Calu3 (cell line): ENCODE results near the gene FAXDC2. TPM values are rescaled to one million over a fixed set of nuclear protein-coding genes. Genes with fewer than 3 reads are reported as not detected.

ENCODE experiments used
- BruUV-seq: library from RNA; stranded (reverse); fragments of 400-500 nt; replicated peaks from 2 replicates; lab custom pipeline; 2021; lab: Mats Ljungman, UMichigan
- CTCF ChIA-PET: fragments of 300-600 bp; sonication (Branson Sonifier 250); formaldehyde crosslinking; loops from one replicate; lab custom pipeline; 2022; ENCODE audit warnings: antibody characterized with exemption; lab: Charles Lee
- DNase-seq: peaks from one replicate; pipeline ENCODE4 v3.0.0; 2022
- H3K27ac Mint-ChIP-seq: one replicate; pipeline ENCODE4 v1.8.0; 2022; ENCODE audit warnings: mixed read lengths; ENCODE audit not compliant: unreplicated experiment
- H3K27me3 Mint-ChIP-seq: one replicate; pipeline ENCODE4 v1.8.0; 2022; ENCODE audit warnings: mixed read lengths; ENCODE audit not compliant: unreplicated experiment
- H3K36me3 Mint-ChIP-seq: one replicate; pipeline ENCODE4 v1.8.0; 2022; ENCODE audit warnings: mild to moderate bottlenecking, moderate library complexity, mixed read lengths; ENCODE audit not compliant: insufficient read depth, unreplicated experiment
- H3K4me1 Mint-ChIP-seq: one replicate; pipeline ENCODE4 v1.8.0; 2022; ENCODE audit warnings: mild to moderate bottlenecking, low read depth, mixed read lengths; ENCODE audit not compliant: unreplicated experiment
- H3K4me3 Mint-ChIP-seq: one replicate; pipeline ENCODE4 v1.8.0; 2022; ENCODE audit warnings: mild to moderate bottlenecking, low read depth, moderate library complexity, mixed read lengths; ENCODE audit not compliant: unreplicated experiment
- H3K9me3 Mint-ChIP-seq: one replicate; pipeline ENCODE4 v1.8.0; 2022; ENCODE audit warnings: low read depth, mixed read lengths; ENCODE audit not compliant: unreplicated experiment
- CTCF ChIP-seq: fragments of 200-600 bp; IDR thresholded peaks from one replicate; pipeline ENCODE4 v1.8.0; 2022; ENCODE audit warnings: antibody characterized with exemption; ENCODE audit not compliant: unreplicated experiment
- intact Hi-C: fragments of 100-400 bp; cut with micrococcal nuclease; formaldehyde crosslinking; loops from one replicate; pipeline ENCODE4 v1.10.0; 2022; ENCODE audit not compliant: unreplicated experiment
- total RNA-seq: library from RNA; stranded (reverse); gene quantifications from 2 replicates; pipeline ENCODE4 v1.2.3, GENCODE V29; 2022

FAXDC2 gene
- total RNA-seq, 1 experiment from 2014 or later: not detected

GRCh38 chr5:154815684-154816247, 34.6 kb downstream of the FAXDC2 start:
- peaks cover 9% of the 10 kb centered on the region for H3K4me1 Mint-ChIP-seq
- no peaks in the 10 kb centered on the region for H3K9me3 Mint-ChIP-seq
- peak overlapping the region; percentile 45 for H3K27ac Mint-ChIP-seq
- BruUV-seq: no TSS peak
- no peak for DNase-seq
- TF ChIP-seq CTCF: no peak
- CTCF ChIA-PET: no interaction called here
- H3K36me3 Mint-ChIP-seq: peaks cover 72% of the 10 kb centered on the region
- intact Hi-C loops: no loop called here
- H3K27me3 Mint-ChIP-seq: no peaks in the 10 kb centered on the region
- H3K4me3 Mint-ChIP-seq: no peak overlapping the region

- CTCF ChIA-PET: interaction anchor here (0.5 kb wide), 1 partner anchor 138 kb away, joined by 3 read pairs; no protein-coding TSS in a partner anchor
- TSS peak; percentile 10 for BruUV-seq
- Mint-ChIP-seq H3K27me3 (no peaks in the 10 kb centered on the region), H3K4me3 (no peak overlapping the region), H3K27ac (peak overlapping the region; percentile 45), H3K9me3 (no peaks in the 10 kb centered on the region), H3K4me1 (peaks cover 9% of the 10 kb centered on the region), H3K36me3 (peaks cover 79% of the 10 kb centered on the region)
- intact Hi-C loops: no loop called here
- no peak for DNase-seq
- TF ChIP-seq CTCF: no peak
Measured at GRCh38 chr5:154815025-154815424, 35.4 kb downstream of the FAXDC2 start.

GRCh38 chr5:154813736-154814135, 36.7 kb downstream of the FAXDC2 start:
- Mint-ChIP-seq H3K9me3 (no peaks in the 10 kb centered on the region), H3K27ac (no peak overlapping the region), H3K36me3 (peaks cover 86% of the 10 kb centered on the region), H3K27me3 (no peaks in the 10 kb centered on the region), H3K4me3 (no peak overlapping the region), H3K4me1 (peaks cover 9% of the 10 kb centered on the region)
- intact Hi-C loops: no loop called here
- CTCF ChIA-PET: interaction anchor here (0.5 kb wide), 1 partner anchor 162 kb away, joined by 3 read pairs; no protein-coding TSS in a partner anchor
- TF ChIP-seq CTCF: no peak
- DNase-seq: no peak
- BruUV-seq: no TSS peak

- H3K9me3 Mint-ChIP-seq: no peaks in the 10 kb centered on the region
- TF ChIP-seq CTCF: no peak
- H3K4me3 Mint-ChIP-seq: no peak overlapping the region
- no TSS peak for BruUV-seq
- H3K27me3 Mint-ChIP-seq: no peaks in the 10 kb centered on the region
- DNase-seq: no peak
- H3K27ac Mint-ChIP-seq: no peak overlapping the region
- H3K4me1 Mint-ChIP-seq: peaks cover 9% of the 10 kb centered on the region
- peaks cover 88% of the 10 kb centered on the region for H3K36me3 Mint-ChIP-seq
- CTCF ChIA-PET: interaction anchor here (0.5 kb wide), 1 partner anchor 161 kb away, joined by 3 read pairs; no protein-coding TSS in a partner anchor
- intact Hi-C loops: no loop called here
Measured at GRCh38 chr5:154813158-154813557, 37.2 kb downstream of the FAXDC2 start.
